ENCODE data around the gene PCCA. TPM values are rescaled to one million over a fixed set of nuclear protein-coding genes. Genes with fewer than 3 reads are reported as not detected.
A peak's percentile ranks its signal among the peaks of the same experiment; 100 is the strongest.
"Not testable (repeated sequence)": the region's sequence is repeated elsewhere in the genome, so short reads cannot be mapped to it uniquely, and the experiment has no call there.

Gene PCCA
- total RNA-seq, 1 experiment from 2014 or later = 16.2 TPM

GRCh38 chr13:100361504-100361903 is 272.6 kb downstream of the PCCA start:
- DNase-seq (ENCODE audit: low read depth) = peak; percentile 61

DNA sequence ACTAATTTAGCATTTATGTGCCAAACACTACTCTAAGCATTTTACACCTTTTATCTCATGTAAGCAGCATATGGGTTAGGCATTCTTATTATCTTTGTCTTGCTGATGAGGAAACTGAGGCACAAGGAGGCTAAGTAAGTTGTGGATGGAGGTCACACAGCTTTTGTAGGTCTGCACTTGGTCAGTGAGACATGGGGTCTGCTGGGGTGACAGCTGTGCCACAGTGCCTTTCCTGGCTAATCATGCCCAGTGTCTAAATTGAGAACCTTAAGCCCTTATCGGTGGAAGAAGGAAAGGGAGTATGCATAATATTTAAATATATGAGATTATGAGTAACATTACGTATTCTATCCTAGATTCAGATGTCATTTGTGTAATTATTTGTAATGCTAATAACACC is 273.5 kb downstream of the PCCA start:
- no peak for DNase-seq (ENCODE audit: low read depth)

DNA sequence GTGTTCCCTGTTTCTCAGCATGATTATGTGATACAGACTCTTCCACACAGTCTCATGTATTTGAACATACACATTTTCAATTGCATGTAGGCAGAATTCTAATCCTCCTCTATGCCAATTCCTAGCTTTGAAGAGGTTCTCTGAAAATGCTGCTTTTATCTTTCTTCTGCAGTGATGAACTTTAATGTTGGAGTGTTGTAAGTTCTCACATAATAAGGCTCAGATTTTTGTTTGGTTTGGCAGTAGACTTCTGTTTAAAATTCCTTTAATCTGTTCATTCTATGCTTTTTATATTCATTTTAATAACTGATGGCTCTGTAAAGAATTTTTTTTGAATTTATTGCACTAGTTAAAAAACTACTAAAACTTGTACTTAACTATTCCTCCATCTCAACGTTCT is 273.9 kb downstream of the PCCA start:
- no peak for DNase-seq (ENCODE audit: low read depth)

DNA sequence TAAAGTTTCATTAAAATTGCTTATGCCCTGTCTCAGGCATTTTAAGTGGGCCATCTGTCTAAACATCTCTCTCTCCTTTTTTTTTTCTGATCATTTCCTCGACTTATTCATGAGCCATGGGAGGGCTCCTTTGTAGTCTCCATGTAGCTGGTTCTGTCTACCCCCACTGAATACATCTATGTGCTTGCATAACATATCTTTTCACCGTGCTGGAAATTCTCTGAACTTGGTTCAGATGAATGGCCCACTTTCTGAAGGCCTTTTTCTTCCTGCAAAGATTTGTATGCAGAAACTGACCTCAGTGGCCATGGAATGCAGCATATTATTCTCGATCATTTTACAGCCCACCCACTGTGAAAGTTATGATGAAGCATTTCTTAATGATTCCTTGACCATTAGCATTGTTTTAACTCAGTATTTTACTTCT is 274.4 kb downstream of the PCCA start:
- DNase-seq (ENCODE audit: low read depth) = peak; percentile 17

DNA sequence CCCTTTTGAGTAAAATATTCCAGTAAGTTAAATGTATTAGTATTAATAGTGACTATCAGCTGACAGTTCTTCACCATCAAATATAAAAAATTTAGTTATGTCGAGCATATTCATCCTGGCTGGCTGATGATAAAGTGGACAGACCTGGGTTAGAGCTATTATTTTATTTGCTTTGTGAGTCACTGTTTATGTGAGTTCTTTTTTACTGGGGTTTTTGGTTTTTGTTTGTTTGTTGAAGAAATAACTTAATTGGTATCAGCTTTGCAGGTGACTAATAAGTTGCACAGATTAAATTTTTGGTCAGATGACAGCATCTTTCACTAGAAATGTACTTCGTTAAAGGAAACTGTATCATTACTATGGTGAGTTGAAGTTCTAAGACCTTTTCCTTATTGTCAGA is 275.0 kb downstream of the PCCA start:
- peak; percentile 18 for DNase-seq (ENCODE audit: low read depth)

- DNase-seq (ENCODE audit: low read depth) = no peak
Observed at GRCh38 chr13:100364591-100364990, 275.7 kb downstream of the PCCA start.

GRCh38 chr13:100365680-100366079 is 276.8 kb downstream of the PCCA start:
- DNase-seq (ENCODE audit: low read depth) = no peak

DNA sequence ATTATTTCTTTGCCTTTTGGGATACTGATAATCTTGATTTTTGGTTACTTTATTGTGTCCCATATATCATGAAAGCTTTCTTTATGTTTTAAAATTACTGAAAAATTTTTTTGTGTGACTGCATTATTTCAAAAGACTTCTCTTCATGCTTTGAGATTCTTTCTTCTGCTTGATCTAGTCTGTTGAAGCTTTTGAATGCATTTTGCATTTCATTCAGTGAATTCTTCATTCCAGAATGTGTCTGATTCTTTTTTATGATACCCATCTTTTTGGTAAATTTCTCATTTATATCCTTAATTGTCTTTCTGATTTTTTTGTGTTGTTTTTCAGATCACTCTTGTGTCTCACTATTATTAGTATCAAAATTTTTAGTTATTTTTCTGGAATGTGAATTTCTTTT is 289.6 kb downstream of the PCCA start:
- no peak for DNase-seq (ENCODE audit: low read depth)

DNA sequence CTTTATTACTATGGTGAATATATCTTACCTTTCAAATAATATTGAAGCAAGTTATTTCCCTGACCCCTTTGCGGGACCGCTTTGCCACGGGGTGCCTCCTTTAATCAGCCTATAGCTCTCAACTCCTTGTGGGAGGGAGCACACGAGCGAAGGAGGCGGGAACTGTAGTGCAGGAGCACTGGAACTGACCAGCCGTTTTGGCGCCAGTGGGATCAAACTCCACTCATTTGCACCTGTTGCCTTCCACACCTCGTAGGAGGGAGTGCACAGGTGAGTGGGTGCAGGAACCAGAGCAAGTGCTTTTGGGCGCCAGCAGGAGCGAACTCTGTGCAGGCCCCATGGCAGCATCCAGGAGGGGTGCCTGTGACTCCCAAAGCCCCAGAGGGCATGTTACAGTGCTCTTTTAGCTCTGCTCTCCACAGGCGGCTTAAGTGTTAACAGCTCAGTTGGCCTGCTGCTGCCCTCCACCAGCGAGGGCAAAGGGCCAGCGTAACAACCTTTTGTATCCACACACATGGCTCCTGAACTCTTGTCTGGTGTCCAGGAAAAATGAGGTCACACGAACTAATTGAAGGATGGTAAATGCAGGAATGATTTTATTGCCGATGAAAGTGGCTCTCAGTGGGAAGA is 292.8 kb downstream of the PCCA start:
- DNase-seq (ENCODE audit: low read depth) = no peak

- DNase-seq (ENCODE audit: low read depth) = peak; percentile 18
Observed at GRCh38 chr13:100382785-100383184, 293.9 kb downstream of the PCCA start.

GRCh38 chr13:100387416-100387815 is 298.5 kb downstream of the PCCA start:
- DNase-seq (ENCODE audit: low read depth) = no peak

GRCh38 chr13:100388150-100388549 is 299.3 kb downstream of the PCCA start:
- not testable (repeated sequence) for DNase-seq (ENCODE audit: low read depth)

- no peak for DNase-seq (ENCODE audit: low read depth)
Observed at GRCh38 chr13:100388923-100389322, 300.0 kb downstream of the PCCA start.

- DNase-seq (ENCODE audit: low read depth) = no peak
Observed at GRCh38 chr13:100389617-100390016, 300.7 kb downstream of the PCCA start.

DNA sequence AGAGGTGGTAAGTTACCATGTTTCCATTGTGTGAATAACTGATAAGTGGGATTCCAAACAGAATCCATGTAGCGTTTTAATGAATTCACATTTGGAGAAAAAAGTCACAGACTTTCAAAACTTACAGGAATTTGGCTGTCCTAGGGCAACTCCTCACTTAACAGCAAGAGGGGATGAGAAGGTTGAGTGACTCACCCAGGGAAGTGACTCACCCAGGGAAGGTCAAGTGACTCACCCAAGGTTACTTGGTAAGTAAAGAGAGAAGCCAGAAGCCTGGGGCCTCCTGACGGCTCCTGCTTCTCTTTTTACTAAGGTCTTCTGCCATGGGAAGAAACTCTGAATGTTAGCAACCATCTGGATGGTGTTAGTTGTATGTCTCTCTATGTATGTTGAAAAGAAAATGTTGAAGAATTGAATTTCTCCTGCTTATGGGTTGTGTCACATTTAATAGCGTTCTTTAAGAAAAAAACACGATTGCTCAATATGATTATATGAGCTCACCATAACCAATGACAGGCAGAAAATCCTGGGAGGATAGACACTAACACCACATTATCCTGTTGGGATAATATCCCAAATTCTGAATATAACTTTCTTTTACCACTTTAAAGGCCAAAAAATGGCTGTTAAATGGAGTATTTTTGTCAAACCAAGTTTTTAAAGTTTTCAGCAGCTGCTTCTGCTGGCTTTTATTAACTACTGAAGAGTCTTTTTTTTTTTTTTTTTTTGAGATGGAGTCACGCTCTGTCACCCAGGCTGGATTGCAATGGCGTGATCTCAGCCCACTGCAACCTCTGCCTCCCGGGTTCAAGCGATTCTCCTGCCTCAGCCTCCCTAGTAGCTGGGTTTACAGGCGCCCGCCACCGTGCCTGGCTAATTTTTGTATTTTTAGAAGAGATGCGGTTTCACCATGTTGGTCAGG is 304.1 kb downstream of the PCCA start:
- DNase-seq (ENCODE audit: low read depth) = peak; percentile 99

DNA sequence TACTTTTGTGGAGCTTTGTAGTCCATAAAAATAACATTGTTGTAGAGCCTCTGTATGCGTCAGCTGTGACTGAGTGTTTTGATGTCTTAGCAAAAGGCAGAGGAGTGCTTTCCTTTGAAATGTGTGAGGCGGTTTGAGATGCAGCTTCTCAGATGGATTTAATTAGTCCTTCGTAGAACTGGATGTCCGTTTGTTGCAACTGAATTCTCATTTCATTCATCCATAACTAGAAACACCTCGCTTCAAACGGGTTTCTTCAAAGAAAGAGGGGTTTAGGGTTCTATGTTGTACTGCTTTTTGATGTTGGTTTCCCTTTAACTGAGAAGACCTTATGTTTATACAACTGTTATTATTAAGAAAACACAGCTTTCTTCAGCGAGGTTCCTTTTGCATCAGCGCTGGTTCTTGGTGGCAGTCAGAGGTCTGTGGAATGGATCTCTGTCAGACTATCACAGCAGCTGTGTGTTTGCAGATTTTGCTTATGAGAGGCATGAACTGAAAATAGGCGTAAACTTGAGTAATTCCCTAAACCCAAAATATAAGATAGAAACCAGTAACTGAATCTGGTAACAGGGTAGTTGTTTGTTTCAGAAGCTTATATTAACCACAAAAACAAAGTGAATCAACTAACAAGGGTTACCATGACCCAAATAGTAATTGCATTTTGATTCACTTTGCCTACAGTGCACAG is 305.3 kb downstream of the PCCA start:
- peak; percentile 89 for DNase-seq (ENCODE audit: low read depth)

GRCh38 chr13:100395698-100396373 is 306.9 kb downstream of the PCCA start:
- DNase-seq (ENCODE audit: low read depth) = no peak

DNA sequence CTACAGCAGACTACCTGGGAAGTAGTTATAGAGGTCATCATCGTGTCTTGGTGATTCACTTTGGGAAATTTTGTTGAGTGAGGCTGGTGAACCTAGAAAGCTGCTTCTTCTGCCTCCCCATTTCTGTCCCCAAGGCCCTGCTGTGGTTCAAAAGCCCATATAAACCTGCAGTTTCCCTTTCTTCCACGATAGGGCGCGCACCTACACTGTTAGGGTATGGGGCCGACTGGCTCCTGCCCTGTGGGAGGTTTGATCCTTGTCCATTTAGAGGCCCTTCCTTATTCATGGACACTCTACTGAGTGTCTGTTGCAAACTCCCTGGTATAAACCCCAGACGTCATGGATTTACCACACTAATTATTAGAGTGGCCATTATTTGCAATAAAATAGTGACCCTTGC is 307.9 kb downstream of the PCCA start:
- no peak for DNase-seq (ENCODE audit: low read depth)

DNA sequence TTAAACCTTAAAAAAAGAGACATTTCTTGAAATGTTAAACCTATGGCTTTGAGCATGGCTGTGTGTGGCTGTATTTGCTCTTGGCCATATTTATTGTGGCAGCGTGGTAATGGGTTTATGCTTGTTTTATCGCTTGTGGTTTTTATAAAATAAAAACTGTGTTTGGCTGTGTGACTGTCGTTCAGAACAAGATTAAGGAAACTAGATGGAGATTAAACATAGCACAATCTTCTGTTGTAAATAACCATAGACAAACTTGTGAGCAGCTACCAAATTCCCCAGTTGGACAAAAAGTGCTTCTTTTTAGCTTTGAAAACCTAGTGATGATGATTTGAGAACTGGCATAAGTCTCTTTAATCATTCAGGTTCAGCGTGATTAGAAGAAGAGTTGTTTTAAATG is 308.7 kb downstream of the PCCA start:
- no peak for DNase-seq (ENCODE audit: low read depth)

DNA sequence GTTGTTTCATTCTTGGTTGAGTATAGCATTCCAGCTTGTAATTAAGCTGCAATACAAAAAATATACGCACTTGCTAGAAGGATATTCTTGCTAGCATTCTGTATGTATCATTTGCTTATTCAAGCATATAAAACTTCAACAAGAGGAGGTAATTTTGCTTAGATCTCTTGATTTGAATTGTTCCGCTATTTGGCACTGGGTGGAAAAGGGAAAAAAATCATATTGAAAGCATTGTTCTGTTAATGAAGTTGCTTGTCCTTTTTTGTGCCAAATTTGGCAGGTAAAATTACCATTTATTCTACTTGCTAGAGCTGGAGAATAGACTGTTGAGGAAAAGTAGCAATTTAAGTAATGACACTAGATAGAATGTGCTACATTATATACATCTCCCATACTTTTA is 309.5 kb downstream of the PCCA start:
- DNase-seq (ENCODE audit: low read depth) = no peak

DNA sequence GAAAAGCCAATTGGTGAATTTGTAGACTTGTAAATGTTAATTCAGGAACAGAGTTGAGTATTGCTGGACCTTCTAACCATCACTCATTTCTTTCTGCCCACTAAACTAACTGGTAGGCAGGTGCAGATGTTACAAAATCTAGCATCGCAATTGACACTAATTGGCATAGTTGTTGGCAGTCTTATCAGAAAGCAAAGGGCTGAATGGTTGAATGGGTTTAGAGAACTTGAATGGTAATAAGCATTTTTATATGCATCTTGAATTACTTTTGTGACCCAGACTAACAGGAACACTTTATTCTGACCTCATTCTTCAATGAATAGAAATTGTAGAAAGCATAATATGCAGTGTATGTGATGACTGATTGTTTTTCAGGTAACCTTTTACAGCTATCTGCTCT is 310.6 kb downstream of the PCCA start:
- DNase-seq (ENCODE audit: low read depth) = no peak

GRCh38 chr13:100403675-100404074 is 314.8 kb downstream of the PCCA start:
- no peak for DNase-seq (ENCODE audit: low read depth)
